ENCODE data around the gene BRD4. TPM values are rescaled to one million over a fixed set of nuclear protein-coding genes. Genes with fewer than 3 reads are reported as not detected.

The BRD4 gene
- total RNA-seq, 6 donors from 2014 or later = 41.9 to 117 (median 79.3) TPM

DNA sequence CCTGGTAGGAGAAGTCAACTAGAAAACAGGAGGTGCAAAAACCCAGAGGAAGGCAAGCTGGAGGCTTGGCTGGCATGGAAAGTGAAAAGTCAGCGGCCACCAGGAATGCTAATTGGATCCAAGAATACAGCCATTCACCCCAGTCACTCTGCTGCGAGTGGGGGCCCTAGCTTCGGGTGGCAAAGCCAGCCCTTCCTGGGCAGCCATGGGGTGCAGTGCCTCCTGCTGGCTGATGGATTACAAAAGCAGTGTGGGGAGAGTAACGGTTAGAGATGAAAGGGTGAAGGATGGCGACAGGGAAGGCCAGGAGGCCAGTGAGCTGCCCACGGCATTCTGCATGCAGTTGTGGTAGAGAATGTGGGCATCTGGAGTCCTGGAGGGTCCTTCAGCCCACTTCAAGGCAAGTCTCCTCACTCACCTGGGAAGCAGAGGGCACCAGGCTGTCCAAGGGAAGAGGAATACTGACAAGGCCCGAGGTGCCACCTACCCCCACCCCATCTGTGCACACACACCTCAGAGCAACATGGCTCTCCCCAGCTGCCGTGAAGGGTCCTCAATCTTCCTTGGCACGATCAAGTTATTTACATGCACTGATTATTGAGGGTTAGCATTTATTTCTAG is 79.8 kb downstream of the BRD4 start:
- H3K27ac ChIP-seq = peak overlapping the region; percentile 80 to 90 (median 84)
- no peak for ATAC-seq (ENCODE audit: low FRiP score in 2 of 2)
- no peaks in the 10 kb centered on the region for H3K27me3 ChIP-seq
- TF ChIP-seq, protein P1, sequence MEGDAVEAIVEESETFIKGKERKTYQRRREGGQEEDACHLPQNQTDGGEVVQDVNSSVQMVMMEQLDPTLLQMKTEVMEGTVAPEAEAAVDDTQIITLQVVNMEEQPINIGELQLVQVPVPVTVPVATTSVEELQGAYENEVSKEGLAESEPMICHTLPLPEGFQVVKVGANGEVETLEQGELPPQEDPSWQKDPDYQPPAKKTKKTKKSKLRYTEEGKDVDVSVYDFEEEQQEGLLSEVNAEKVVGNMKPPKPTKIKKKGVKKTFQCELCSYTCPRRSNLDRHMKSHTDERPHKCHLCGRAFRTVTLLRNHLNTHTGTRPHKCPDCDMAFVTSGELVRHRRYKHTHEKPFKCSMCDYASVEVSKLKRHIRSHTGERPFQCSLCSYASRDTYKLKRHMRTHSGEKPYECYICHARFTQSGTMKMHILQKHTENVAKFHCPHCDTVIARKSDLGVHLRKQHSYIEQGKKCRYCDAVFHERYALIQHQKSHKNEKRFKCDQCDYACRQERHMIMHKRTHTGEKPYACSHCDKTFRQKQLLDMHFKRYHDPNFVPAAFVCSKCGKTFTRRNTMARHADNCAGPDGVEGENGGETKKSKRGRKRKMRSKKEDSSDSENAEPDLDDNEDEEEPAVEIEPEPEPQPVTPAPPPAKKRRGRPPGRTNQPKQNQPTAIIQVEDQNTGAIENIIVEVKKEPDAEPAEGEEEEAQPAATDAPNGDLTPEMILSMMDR (IDR thresholded peaks at IDR 0.05) = peak in 3 of 6 experiments; percentile 28 to 38 (median 28)
- no peak for TF ChIP-seq POLR2A (IDR thresholded peaks at IDR 0.05)
- no peak for TF ChIP-seq EP300 (IDR thresholded peaks at IDR 0.05)
- no peak for TF ChIP-seq POLR2AphosphoS5 (IDR thresholded peaks at IDR 0.05)
- no peak for DNase-seq
- H3K9me3 ChIP-seq = no peaks in the 10 kb centered on the region
- no peak overlapping the region for H3K4me3 ChIP-seq
- H3K36me3 ChIP-seq = peaks cover 53 to 100% (median 84%) of the 10 kb centered on the region in 4 donors
- peaks cover 34 to 47% (median 39%) of the 10 kb centered on the region in 4 donors for H3K4me1 ChIP-seq
- WGBS, 2 donors = 66 to 72% methylated on average over 8 to 9 of the region's 9 CpGs

DNA sequence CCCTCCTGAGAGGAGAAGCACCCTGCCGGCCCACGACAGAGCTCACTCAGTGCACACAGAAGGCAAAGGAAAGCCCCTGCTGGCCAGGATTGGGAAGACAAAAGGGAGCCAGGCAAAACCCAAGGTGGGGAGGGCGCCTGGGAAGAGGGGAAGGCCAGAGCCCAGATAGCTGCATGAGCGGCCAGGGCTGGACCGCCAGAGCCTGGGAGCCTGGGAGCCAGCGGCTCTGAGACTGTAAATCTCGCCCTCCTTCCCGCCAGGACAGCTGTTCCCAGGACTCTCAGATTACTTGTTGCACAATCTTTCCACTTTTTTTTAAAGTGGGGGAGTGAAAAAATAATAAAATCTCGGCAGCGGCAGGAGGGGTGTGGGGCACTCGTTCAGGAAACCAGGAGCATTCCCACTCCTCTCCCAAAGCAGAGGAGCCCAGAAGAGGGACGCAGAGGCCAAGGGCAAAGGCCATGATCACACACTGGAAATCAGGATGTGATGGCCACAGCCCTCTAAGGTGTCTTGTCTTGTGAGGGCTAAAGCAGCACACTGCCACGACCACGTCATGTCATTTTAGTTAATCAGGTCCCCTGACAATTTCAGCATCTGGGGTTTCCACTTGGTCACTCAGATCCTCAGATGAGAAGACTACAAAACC is 80.5 kb downstream of the BRD4 start:
- no peaks in the 10 kb centered on the region for H3K9me3 ChIP-seq
- ATAC-seq (ENCODE audit: low FRiP score in 2 of 2) = peak; percentile 39 to 86
- TF ChIP-seq, protein P1 (IDR thresholded peaks at IDR 0.05) = peak in 4 of 6 experiments; percentile 19 to 44 (median 34)
- TF ChIP-seq EP300 (IDR thresholded peaks at IDR 0.05) (no peak), POLR2A (IDR thresholded peaks at IDR 0.05) (peak in 1 of 4 donors; percentile 10), POLR2AphosphoS5 (IDR thresholded peaks at IDR 0.05) (peak in 1 of 2 donors; percentile 32)
- 70 to 85% methylated on average over 12 to 14 of the region's 14 CpGs for WGBS, 2 donors
- DNase-seq = peak in 1 of 2 donors; percentile 82
- peak overlapping the region; percentile 80 to 90 (median 84) for H3K27ac ChIP-seq
- peaks cover 52 to 100% (median 84%) of the 10 kb centered on the region in 4 donors for H3K36me3 ChIP-seq
- H3K4me1 ChIP-seq = peaks cover 38 to 50% (median 44%) of the 10 kb centered on the region in 4 donors
- no peak overlapping the region for H3K4me3 ChIP-seq
- no peaks in the 10 kb centered on the region for H3K27me3 ChIP-seq

DNA sequence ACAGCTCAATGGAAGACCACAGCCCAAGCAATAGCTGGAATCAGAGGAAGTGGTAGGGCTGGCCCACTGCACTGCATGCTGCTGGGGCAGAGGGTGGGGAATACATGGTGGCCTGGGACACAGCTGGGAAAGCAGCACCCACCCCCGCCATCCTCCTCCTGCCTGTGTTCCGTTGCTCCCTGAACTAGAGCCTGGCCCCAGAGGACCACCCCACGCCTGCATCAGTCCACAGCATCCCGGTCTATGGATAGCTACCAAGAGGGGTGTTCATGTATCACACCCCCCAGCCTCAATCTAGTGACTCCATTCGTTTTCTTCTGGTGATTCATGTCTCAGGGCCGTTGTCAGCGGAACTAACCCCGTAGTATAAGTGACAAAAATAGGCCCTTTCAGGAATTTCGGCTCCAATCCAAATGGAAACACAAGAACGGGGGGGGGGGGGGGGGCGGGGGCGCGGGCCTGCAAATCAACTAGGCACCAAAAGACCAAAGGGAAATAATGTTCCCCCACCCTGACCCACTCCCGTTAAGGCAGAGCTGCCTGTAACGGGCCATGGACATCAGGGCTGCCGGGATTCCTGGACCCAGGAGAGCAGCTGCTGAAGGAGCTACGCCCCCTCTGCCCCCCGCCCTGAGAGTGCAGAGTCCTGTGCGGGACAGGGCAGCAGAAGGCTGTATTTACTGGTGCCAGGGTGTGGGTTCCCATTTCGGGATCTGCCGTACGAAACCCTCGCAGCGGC is 81.2 kb downstream of the BRD4 start:
- peak overlapping the region; percentile 80 to 90 (median 84) for H3K27ac ChIP-seq

DNA sequence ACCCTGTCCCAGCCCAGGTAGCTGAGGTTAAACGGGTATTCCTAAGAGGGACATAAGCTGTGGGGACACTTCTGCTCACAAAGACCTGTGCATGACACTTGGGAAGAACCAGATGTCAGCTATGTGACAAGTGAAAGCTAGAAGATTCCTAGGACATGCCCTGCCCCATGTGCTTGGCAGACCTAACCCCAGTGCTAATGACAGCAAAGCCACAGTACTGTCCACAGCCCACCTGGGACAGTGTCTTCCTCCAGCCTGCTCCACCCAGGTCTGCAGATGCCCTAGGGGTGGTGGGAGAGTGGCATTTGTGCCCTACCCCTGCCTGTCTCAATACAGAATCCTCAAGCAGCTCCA is 81.7 kb downstream of the BRD4 start:
- H3K9me3 ChIP-seq = no peaks in the 10 kb centered on the region
- 74% methylated on average over 1 of the region's 1 CpG; no CpG with 5 or more reads in 1 of the 2 donors for WGBS, 2 donors
- no peak for ATAC-seq (ENCODE audit: low FRiP score in 2 of 2)
- H3K36me3 ChIP-seq = peaks cover 40 to 100% (median 82%) of the 10 kb centered on the region in 4 donors
- H3K27me3 ChIP-seq = no peaks in the 10 kb centered on the region
- H3K27ac ChIP-seq = peak overlapping the region; percentile 80 to 90 (median 84)
- H3K4me3 ChIP-seq = no peak overlapping the region
- TF ChIP-seq POLR2AphosphoS5 (IDR thresholded peaks at IDR 0.05) (no peak), EP300 (IDR thresholded peaks at IDR 0.05) (no peak), POLR2A (IDR thresholded peaks at IDR 0.05) (no peak)
- TF ChIP-seq, protein P1 (IDR thresholded peaks at IDR 0.05) = no peak
- H3K4me1 ChIP-seq = peaks cover 38 to 50% (median 46%) of the 10 kb centered on the region in 4 donors
- DNase-seq = no peak

More for the DNA sequence above, 81.2 kb downstream of the BRD4 start:
- whole genome bisulfite sequencing, 2 donors = 72 to 79% methylated on average over 13 to 24 of the region's 24 CpGs
- TF ChIP-seq, protein P1 (IDR thresholded peaks at IDR 0.05) = no peak
- peak; percentile 13 to 16 for TF ChIP-seq POLR2AphosphoS5 (IDR thresholded peaks at IDR 0.05)
- peaks cover 38 to 50% (median 46%) of the 10 kb centered on the region in 4 donors for H3K4me1 ChIP-seq
- no peaks in the 10 kb centered on the region for H3K9me3 ChIP-seq
- H3K36me3 ChIP-seq = peaks cover 45 to 100% (median 84%) of the 10 kb centered on the region in 4 donors
- H3K27me3 ChIP-seq = no peaks in the 10 kb centered on the region
- DNase-seq (no peak), ATAC-seq (ENCODE audit: low FRiP score in 2 of 2) (no peak)
- no peak overlapping the region for H3K4me3 ChIP-seq

Measured in upper lobe of left lung (tissue), 6 donors.